Stimulated activated memory B cell treated with anti-CD40 and anti-IgM and Interleukin-4, amounts not matched to agents 10 μg/mL and 1 μg/mL and 100 μg/mL, for 72 hours (primary cell): Measurements from ENCODE around the gene USP25.

Experiments
- ATAC-seq: fragments of 150-1000 bp; cut with Tn5 transposase; 2 replicates; pipeline ENCODE4 v1.10.0; 2021
- H3K27ac Mint-ChIP-seq: one replicate; pipeline ENCODE4 v1.8.0; 2022; ENCODE audit warnings: mild to moderate bottlenecking, mixed read lengths
- H3K27me3 Mint-ChIP-seq: one replicate; pipeline ENCODE4 v1.8.0; 2022; ENCODE audit warnings: mixed read lengths
- H3K36me3 Mint-ChIP-seq: one replicate; pipeline ENCODE4 v1.8.0; 2022; ENCODE audit warnings: mixed read lengths
- H3K4me1 Mint-ChIP-seq: one replicate; pipeline ENCODE4 v1.8.0; 2022; ENCODE audit warnings: mixed read lengths
- H3K4me3 Mint-ChIP-seq: one replicate; pipeline ENCODE4 v1.8.0; 2022; ENCODE audit warnings: mild to moderate bottlenecking, moderate library complexity, mixed read lengths
- H3K9me3 Mint-ChIP-seq: one replicate; pipeline ENCODE4 v1.8.0; 2022; ENCODE audit warnings: mixed read lengths

The USP25 gene

GRCh38 chr21:15729674-15730483, at the start of gene USP25:
TSS of gene USP25 (plus strand) at chr21:15729982. CDS start at chr21:15730394, 412 bp downstream.
- Mint-ChIP-seq H3K9me3 (no peaks in the 10 kb centered on the region), H3K4me1 (peaks cover 30% of the 10 kb centered on the region), H3K36me3 (no peaks in the 10 kb centered on the region), H3K27ac (peak within 1 kb of the TSS; percentile 80), H3K4me3 (peak within 1 kb of the TSS; percentile 90), H3K27me3 (no peaks in the 10 kb centered on the region)
- ATAC-seq: peak; percentile 94

- peaks cover 15% of the 10 kb centered on the region for H3K27me3 Mint-ChIP-seq
- no peak for ATAC-seq
- H3K4me3 Mint-ChIP-seq: no peak overlapping the region
- H3K36me3 Mint-ChIP-seq: no peaks in the 10 kb centered on the region
- peaks cover 12% of the 10 kb centered on the region for H3K4me1 Mint-ChIP-seq
- H3K27ac Mint-ChIP-seq: no peak overlapping the region
- H3K9me3 Mint-ChIP-seq: no peaks in the 10 kb centered on the region
These were observed 47.4 kb upstream of the USP25 start for GRCh38 chr21:15682186-15682895.

- no peak for ATAC-seq
- Mint-ChIP-seq H3K9me3 (no peaks in the 10 kb centered on the region), H3K27ac (no peak overlapping the region), H3K36me3 (no peaks in the 10 kb centered on the region), H3K4me3 (no peak overlapping the region), H3K27me3 (peaks cover 8% of the 10 kb centered on the region), H3K4me1 (peaks cover 12% of the 10 kb centered on the region)
These were observed 46.8 kb upstream of the USP25 start for GRCh38 chr21:15682977-15683376.

- Mint-ChIP-seq H3K4me1 (peaks cover 18% of the 10 kb centered on the region), H3K36me3 (no peaks in the 10 kb centered on the region), H3K27me3 (peaks cover 16% of the 10 kb centered on the region), H3K4me3 (no peak overlapping the region), H3K9me3 (no peaks in the 10 kb centered on the region), H3K27ac (no peak overlapping the region)
- no peak for ATAC-seq
These were observed 43.3 kb upstream of the USP25 start for GRCh38 chr21:15686506-15686905.

- peaks cover 18% of the 10 kb centered on the region for H3K4me1 Mint-ChIP-seq
- no peak overlapping the region for H3K27ac Mint-ChIP-seq
- H3K9me3 Mint-ChIP-seq: no peaks in the 10 kb centered on the region
- H3K4me3 Mint-ChIP-seq: no peak overlapping the region
- no peak for ATAC-seq
- H3K36me3 Mint-ChIP-seq: no peaks in the 10 kb centered on the region
- H3K27me3 Mint-ChIP-seq: peaks cover 16% of the 10 kb centered on the region
These were observed 42.6 kb upstream of the USP25 start for GRCh38 chr21:15687208-15687607.

GRCh38 chr21:15688016-15688415, 41.8 kb upstream of the USP25 start:
- Mint-ChIP-seq H3K27me3 (peaks cover 16% of the 10 kb centered on the region), H3K27ac (no peak overlapping the region), H3K36me3 (no peaks in the 10 kb centered on the region), H3K9me3 (no peaks in the 10 kb centered on the region), H3K4me1 (peaks cover 13% of the 10 kb centered on the region), H3K4me3 (no peak overlapping the region)
- no peak for ATAC-seq

- no peaks in the 10 kb centered on the region for H3K9me3 Mint-ChIP-seq
- no peaks in the 10 kb centered on the region for H3K36me3 Mint-ChIP-seq
- peaks cover 10% of the 10 kb centered on the region for H3K27me3 Mint-ChIP-seq
- peaks cover 13% of the 10 kb centered on the region for H3K4me1 Mint-ChIP-seq
- no peak overlapping the region for H3K4me3 Mint-ChIP-seq
- no peak for ATAC-seq
- no peak overlapping the region for H3K27ac Mint-ChIP-seq
These were observed 41.0 kb upstream of the USP25 start for GRCh38 chr21:15688809-15689208.

GRCh38 chr21:15692711-15693110, 37.1 kb upstream of the USP25 start:
- H3K9me3 Mint-ChIP-seq: peaks cover 3% of the 10 kb centered on the region

GRCh38 chr21:15695241-15695640, 34.5 kb upstream of the USP25 start:
- Mint-ChIP-seq H3K36me3 (no peaks in the 10 kb centered on the region), H3K4me1 (no peaks in the 10 kb centered on the region), H3K9me3 (peaks cover 6% of the 10 kb centered on the region), H3K4me3 (no peak overlapping the region), H3K27me3 (peaks cover 15% of the 10 kb centered on the region), H3K27ac (no peak overlapping the region)
- no peak for ATAC-seq

More at GRCh38 chr21:15692711-15693110, 37.1 kb upstream of the USP25 start:
- H3K36me3 Mint-ChIP-seq: no peaks in the 10 kb centered on the region
- peaks cover 6% of the 10 kb centered on the region for H3K4me1 Mint-ChIP-seq
- ATAC-seq: no peak
- no peak overlapping the region for H3K4me3 Mint-ChIP-seq
- H3K27ac Mint-ChIP-seq: no peak overlapping the region
- peaks cover 19% of the 10 kb centered on the region for H3K27me3 Mint-ChIP-seq

- no peaks in the 10 kb centered on the region for H3K4me1 Mint-ChIP-seq
- peaks cover 16% of the 10 kb centered on the region for H3K9me3 Mint-ChIP-seq
- H3K27me3 Mint-ChIP-seq: no peaks in the 10 kb centered on the region
- no peaks in the 10 kb centered on the region for H3K36me3 Mint-ChIP-seq
- ATAC-seq: no peak
- H3K27ac Mint-ChIP-seq: no peak overlapping the region
- H3K4me3 Mint-ChIP-seq: no peak overlapping the region
These were observed 28.0 kb upstream of the USP25 start for GRCh38 chr21:15701830-15702229.

- H3K4me1 Mint-ChIP-seq: no peaks in the 10 kb centered on the region
- H3K27ac Mint-ChIP-seq: no peak overlapping the region
- H3K9me3 Mint-ChIP-seq: peaks cover 10% of the 10 kb centered on the region
- H3K27me3 Mint-ChIP-seq: no peaks in the 10 kb centered on the region
- H3K4me3 Mint-ChIP-seq: no peak overlapping the region
- H3K36me3 Mint-ChIP-seq: no peaks in the 10 kb centered on the region
- no peak for ATAC-seq
These were observed 25.9 kb upstream of the USP25 start for GRCh38 chr21:15703932-15704331.

- no peak for ATAC-seq
- Mint-ChIP-seq H3K27ac (no peak overlapping the region), H3K9me3 (peaks cover 10% of the 10 kb centered on the region), H3K27me3 (peaks cover 22% of the 10 kb centered on the region), H3K36me3 (no peaks in the 10 kb centered on the region), H3K4me1 (no peaks in the 10 kb centered on the region), H3K4me3 (no peak overlapping the region)
These were observed 23.1 kb upstream of the USP25 start for GRCh38 chr21:15706696-15707095.

- Mint-ChIP-seq H3K4me3 (no peak overlapping the region), H3K4me1 (no peaks in the 10 kb centered on the region), H3K9me3 (no peaks in the 10 kb centered on the region), H3K27ac (no peak overlapping the region), H3K36me3 (no peaks in the 10 kb centered on the region), H3K27me3 (peaks cover 35% of the 10 kb centered on the region)
- no peak for ATAC-seq
These were observed 16.4 kb upstream of the USP25 start for GRCh38 chr21:15713412-15713811.

GRCh38 chr21:15718711-15719110, 11.1 kb upstream of the USP25 start:
- no peaks in the 10 kb centered on the region for H3K4me1 Mint-ChIP-seq
- H3K27ac Mint-ChIP-seq: no peak overlapping the region
- H3K4me3 Mint-ChIP-seq: no peak overlapping the region
- H3K27me3 Mint-ChIP-seq: peaks cover 12% of the 10 kb centered on the region
- H3K36me3 Mint-ChIP-seq: no peaks in the 10 kb centered on the region
- no peak for ATAC-seq
- peaks cover 2% of the 10 kb centered on the region for H3K9me3 Mint-ChIP-seq

- no peak for ATAC-seq
- no peak overlapping the region for H3K4me3 Mint-ChIP-seq
- H3K27me3 Mint-ChIP-seq: peaks cover 3% of the 10 kb centered on the region
- H3K27ac Mint-ChIP-seq: no peak overlapping the region
- peaks cover 2% of the 10 kb centered on the region for H3K9me3 Mint-ChIP-seq
- H3K36me3 Mint-ChIP-seq: no peaks in the 10 kb centered on the region
- H3K4me1 Mint-ChIP-seq: no peaks in the 10 kb centered on the region
These were observed 9.8 kb upstream of the USP25 start for GRCh38 chr21:15719976-15720375.
